PC-9 (cell line): ENCODE measurements around the gene CDO1.

Source experiments
- CTCF ChIP-seq: fragments of 200-600 bp; sonication (generic); conservative IDR thresholded peaks from 2 replicates; pipeline ENCODE4 v1.6.1; 2017; ENCODE audit warnings: mixed run types, antibody characterized with exemption, mild to moderate bottlenecking, moderate library complexity
- EZH2 ChIP-seq: fragments of 200-600 bp; sonication (generic); IDR thresholded peaks from 2 replicates; pipeline ENCODE4 v1.8.0; 2017; ENCODE audit warnings: antibody characterized with exemption, low read depth

- TF ChIP-seq CTCF, result no peak
- TF ChIP-seq EZH2, result no peak
Observed at GRCh38 chr5:115755675-115756074, 60.8 kb downstream of the CDO1 start.
